Stomach (tissue), 4 donors: Measurements from ENCODE around the gene SCTR.

Source experiments
- EP300 ChIP-seq: sonication (generic); formaldehyde crosslinking; IDR thresholded peaks from one replicate; pipeline ENCODE4 v1.6.1; 2017; ENCODE audit warnings: antibody characterized with exemption
- TF ChIP-seq, protein P1 (sequence below), 7 experiments: fragments of 450-650 bp in 4 of 7; fragments of 200-600 bp in 3 of 7; sonication (generic) in 3 of 7; IDR thresholded peaks; one replicate each; pipeline ENCODE4 v1.5.1; 2016 to 2019; ENCODE audit warnings: antibody characterized with exemption in 7 of 7, control low read depth in 2 of 7, mild to moderate bottlenecking in 1 of 7

DNA sequence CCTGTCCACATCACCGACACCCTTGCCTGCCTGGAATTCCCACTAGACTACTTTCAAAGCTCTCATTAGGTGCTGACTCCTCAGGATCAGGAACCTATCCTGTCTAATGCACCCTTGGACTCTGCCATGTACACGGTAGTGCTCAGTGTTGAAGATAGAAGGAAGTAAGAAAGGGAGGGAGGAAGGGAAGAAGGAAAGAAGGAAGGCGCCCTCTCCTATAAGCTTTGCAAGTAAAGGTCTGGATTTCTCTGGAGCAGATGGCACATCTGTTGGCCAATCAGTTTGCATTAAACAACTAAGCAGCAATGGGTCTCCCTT is 45.3 kb downstream of the SCTR start:
- TF ChIP-seq, protein P1, sequence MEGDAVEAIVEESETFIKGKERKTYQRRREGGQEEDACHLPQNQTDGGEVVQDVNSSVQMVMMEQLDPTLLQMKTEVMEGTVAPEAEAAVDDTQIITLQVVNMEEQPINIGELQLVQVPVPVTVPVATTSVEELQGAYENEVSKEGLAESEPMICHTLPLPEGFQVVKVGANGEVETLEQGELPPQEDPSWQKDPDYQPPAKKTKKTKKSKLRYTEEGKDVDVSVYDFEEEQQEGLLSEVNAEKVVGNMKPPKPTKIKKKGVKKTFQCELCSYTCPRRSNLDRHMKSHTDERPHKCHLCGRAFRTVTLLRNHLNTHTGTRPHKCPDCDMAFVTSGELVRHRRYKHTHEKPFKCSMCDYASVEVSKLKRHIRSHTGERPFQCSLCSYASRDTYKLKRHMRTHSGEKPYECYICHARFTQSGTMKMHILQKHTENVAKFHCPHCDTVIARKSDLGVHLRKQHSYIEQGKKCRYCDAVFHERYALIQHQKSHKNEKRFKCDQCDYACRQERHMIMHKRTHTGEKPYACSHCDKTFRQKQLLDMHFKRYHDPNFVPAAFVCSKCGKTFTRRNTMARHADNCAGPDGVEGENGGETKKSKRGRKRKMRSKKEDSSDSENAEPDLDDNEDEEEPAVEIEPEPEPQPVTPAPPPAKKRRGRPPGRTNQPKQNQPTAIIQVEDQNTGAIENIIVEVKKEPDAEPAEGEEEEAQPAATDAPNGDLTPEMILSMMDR (IDR thresholded peaks at IDR 0.05): no peak
- no peak for TF ChIP-seq EP300
